Esophagus (tissue), 2 donors: ENCODE measurements around the gene SLC19A3. TPM values are rescaled to one million over a fixed set of nuclear protein-coding genes. Genes with fewer than 3 reads are reported as not detected.
"Not testable (repeated sequence)": the region's sequence is repeated elsewhere in the genome, so short reads cannot be mapped to it uniquely, and the experiment has no call there.

Experiments used
- H3K27ac ChIP-seq, 2 donors: one replicate each; pipeline ENCODE4 v1.5.1; 2013; ENCODE audit warnings: low read depth in 2 of 2, mild to moderate bottlenecking in 2 of 2, inconsistent platforms in 1 of 2, low read length in 1 of 2, moderate library complexity in 1 of 2
- H3K27me3 ChIP-seq, 2 donors: one replicate each; pipeline ENCODE4 v1.6.1; 2013; ENCODE audit warnings: low read length in 2 of 2, control low read depth in 1 of 2, mild to moderate bottlenecking in 1 of 2; ENCODE audit not compliant: insufficient read depth in 2 of 2, control insufficient read depth in 1 of 2
- H3K36me3 ChIP-seq, 2 donors: one replicate each; pipeline ENCODE4 v1.6.1; 2013; ENCODE audit warnings: low read length in 1 of 2; ENCODE audit not compliant: control insufficient read depth in 2 of 2, insufficient read depth in 2 of 2
- H3K4me1 ChIP-seq, 2 donors: one replicate each; pipeline ENCODE4 v1.6.1; 2013; ENCODE audit warnings: low read length in 1 of 2; ENCODE audit not compliant: control insufficient read depth in 2 of 2, insufficient read depth in 2 of 2
- H3K4me3 ChIP-seq, 2 donors: one replicate each; pipeline ENCODE4 v1.5.1; 2013; ENCODE audit warnings: low read length in 2 of 2, mild to moderate bottlenecking in 2 of 2, low read depth in 1 of 2, moderate library complexity in 1 of 2
- H3K9me3 ChIP-seq, 2 donors: one replicate each; pipeline ENCODE4 v1.6.1; 2013; ENCODE audit warnings: mild to moderate bottlenecking in 2 of 2, low read depth in 1 of 2, low read length in 1 of 2, moderate library complexity in 1 of 2; ENCODE audit not compliant: control insufficient read depth in 2 of 2, insufficient read depth in 1 of 2
- WGBS, 2 donors: extraction: QIAGEN DNeasy Blood & Tissue Kit; methylation state at CpG; one replicate each; pipeline ENCODE4 v1.1.7; 2013; 5-methylcytosine and 5-hydroxymethylcytosine counted together
- polyA plus RNA-seq, 2 donors: library from polyadenylated mRNA; stranded (reverse); fragments of 200-250 nt; gene quantifications; one replicate each; pipeline ENCODE4 v1.2.3, GENCODE V29; 2013
- donor health status: healthy with polysubstance abuse.
- donor health status: Bipolar disorder and iron deficiency.

Gene SLC19A3
- polyA plus RNA-seq = under 1 TPM; 0.14 TPM

GRCh38 chr2:227717687-227718567 is at the start of gene SLC19A3:
TSS of gene SLC19A3 (minus strand) at chr2:227718028. CDS start at chr2:227702318, 15,710 bp downstream.
- Histone ChIP-seq H3K4me3 (peak within 1 kb of the TSS; percentile 32 to 35), H3K27me3 (no peaks in the 10 kb centered on the region), H3K27ac (peak within 1 kb of the TSS; percentile 11 to 44), H3K4me1 (no peaks in the 10 kb centered on the region), H3K9me3 (no peaks in the 10 kb centered on the region), H3K36me3 (no peaks in the 10 kb centered on the region)
- 6% methylated on average over 35 of the region's 35 CpGs for WGBS, 2 donors

GRCh38 chr2:227766373-227766883 is 48.6 kb upstream of the SLC19A3 start:
- Histone ChIP-seq H3K36me3 (no peaks in the 10 kb centered on the region), H3K9me3 (no peaks in the 10 kb centered on the region), H3K4me3 (no peak overlapping the region), H3K27ac (no peak overlapping the region), H3K27me3 (no peaks in the 10 kb centered on the region), H3K4me1 (no peaks in the 10 kb centered on the region)
- WGBS, 2 donors = 23 to 24% methylated on average over 11 of the region's 11 CpGs

- Histone ChIP-seq H3K4me3 (no peak overlapping the region), H3K27me3 (no peaks in the 10 kb centered on the region), H3K36me3 (no peaks in the 10 kb centered on the region), H3K9me3 (no peaks in the 10 kb centered on the region), H3K4me1 (no peaks in the 10 kb centered on the region), H3K27ac (no peak overlapping the region)
- 63 to 69% methylated on average over 4 of the region's 4 CpGs for WGBS, 2 donors
Observed at GRCh38 chr2:227765788-227766372, 48.1 kb upstream of the SLC19A3 start.

- Histone ChIP-seq H3K36me3 (no peaks in the 10 kb centered on the region), H3K27ac (no peak overlapping the region), H3K4me1 (no peaks in the 10 kb centered on the region)
Observed at GRCh38 chr2:227761740-227762476, 44.1 kb upstream of the SLC19A3 start.

GRCh38 chr2:227759411-227760118 is 41.7 kb upstream of the SLC19A3 start:
- Histone ChIP-seq H3K27me3 (no peaks in the 10 kb centered on the region), H3K27ac (peak overlapping the region; percentile 13 to 30), H3K9me3 (no peaks in the 10 kb centered on the region), H3K4me3 (no peak overlapping the region), H3K4me1 (no peaks in the 10 kb centered on the region), H3K36me3 (no peaks in the 10 kb centered on the region)
- 50 to 59% methylated on average over 13 of the region's 13 CpGs for WGBS, 2 donors

More at GRCh38 chr2:227761740-227762476, 44.1 kb upstream of the SLC19A3 start:
- no peaks in the 10 kb centered on the region for H3K27me3 ChIP-seq
- no peaks in the 10 kb centered on the region for H3K9me3 ChIP-seq
- no peak overlapping the region for H3K4me3 ChIP-seq
- 74 to 85% methylated on average over 6 of the region's 6 CpGs for WGBS, 2 donors

- not testable (repeated sequence) for H3K27me3 ChIP-seq, H3K27ac ChIP-seq, H3K4me3 ChIP-seq, H3K4me1 ChIP-seq, H3K9me3 ChIP-seq, H3K36me3 ChIP-seq
- WGBS, 2 donors = 71 to 73% methylated on average over 4 of the region's 4 CpGs
Observed at GRCh38 chr2:227756261-227756660, 38.4 kb upstream of the SLC19A3 start.

- no peaks in the 10 kb centered on the region for H3K36me3 ChIP-seq
- H3K27ac ChIP-seq = no peak overlapping the region
- no peak overlapping the region for H3K4me3 ChIP-seq
- H3K4me1 ChIP-seq = no peaks in the 10 kb centered on the region
- no peaks in the 10 kb centered on the region for H3K27me3 ChIP-seq
- no peaks in the 10 kb centered on the region for H3K9me3 ChIP-seq
- 65 to 69% methylated on average over 6 of the region's 6 CpGs for WGBS, 2 donors
Observed at GRCh38 chr2:227748079-227748478, 30.3 kb upstream of the SLC19A3 start.

GRCh38 chr2:227745594-227745993 is 27.8 kb upstream of the SLC19A3 start, which contains the start of gene SCYGR8:
TSS of gene SCYGR8 (plus strand) at chr2:227745894. CDS start at chr2:227745894, 0 bp downstream.
- 88 to 95% methylated on average over 5 of the region's 9 CpGs for WGBS, 2 donors
- no peaks in the 10 kb centered on the region for H3K9me3 ChIP-seq
- no peaks in the 10 kb centered on the region for H3K36me3 ChIP-seq
- no peaks in the 10 kb centered on the region for H3K4me1 ChIP-seq
- no peak within 1 kb of the TSS for H3K4me3 ChIP-seq
- no peak within 1 kb of the TSS for H3K27ac ChIP-seq
- no peaks in the 10 kb centered on the region for H3K27me3 ChIP-seq

GRCh38 chr2:227740705-227741104 is 22.9 kb upstream of the SLC19A3 start:
- 74 to 81% methylated on average over 7 of the region's 7 CpGs for WGBS, 2 donors

More at GRCh38 chr2:227740705-227741104, 22.9 kb upstream of the SLC19A3 start:
- H3K27ac ChIP-seq, H3K4me1 ChIP-seq, H3K27me3 ChIP-seq, H3K36me3 ChIP-seq, H3K9me3 ChIP-seq, H3K4me3 ChIP-seq: not testable (repeated sequence)
